Measurements from ENCODE around the gene FBXO47. TPM values are rescaled to one million over a fixed set of nuclear protein-coding genes. Genes with fewer than 3 reads are reported as not detected.
A peak's percentile ranks its signal among the peaks of the same experiment; 100 is the strongest.

Gene FBXO47
- total RNA-seq, 3 donors from 2014 or later = not detected

DNA sequence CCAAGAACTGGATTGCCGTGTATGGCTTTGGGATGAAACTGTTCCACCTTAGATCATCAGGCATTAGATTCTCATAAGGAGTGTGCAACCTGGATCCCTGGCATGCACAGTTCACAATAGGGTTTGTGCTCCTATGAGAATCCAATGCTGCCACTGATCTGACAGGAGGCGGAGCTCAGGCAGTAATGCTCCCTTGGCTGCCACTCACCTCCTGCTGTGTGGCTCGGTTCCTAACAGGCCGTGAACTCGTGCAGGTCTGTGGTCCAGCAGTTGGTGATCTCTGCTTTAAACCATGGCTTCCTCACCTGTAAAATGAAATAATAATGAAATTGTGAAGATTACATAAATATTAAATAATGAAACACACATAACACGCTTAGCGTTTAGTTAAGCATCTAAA is 45.5 kb upstream of the FBXO47 start:
- Histone ChIP-seq H3K4me3 (no peak overlapping the region), H3K9me3 (no peaks in the 10 kb centered on the region), H3K4me1 (ENCODE audit: low read depth) (peaks cover 1% of the 10 kb centered on the region), H3K36me3 (ENCODE audit: low read depth) (no peaks in the 10 kb centered on the region)
- TF ChIP-seq, protein P1, sequence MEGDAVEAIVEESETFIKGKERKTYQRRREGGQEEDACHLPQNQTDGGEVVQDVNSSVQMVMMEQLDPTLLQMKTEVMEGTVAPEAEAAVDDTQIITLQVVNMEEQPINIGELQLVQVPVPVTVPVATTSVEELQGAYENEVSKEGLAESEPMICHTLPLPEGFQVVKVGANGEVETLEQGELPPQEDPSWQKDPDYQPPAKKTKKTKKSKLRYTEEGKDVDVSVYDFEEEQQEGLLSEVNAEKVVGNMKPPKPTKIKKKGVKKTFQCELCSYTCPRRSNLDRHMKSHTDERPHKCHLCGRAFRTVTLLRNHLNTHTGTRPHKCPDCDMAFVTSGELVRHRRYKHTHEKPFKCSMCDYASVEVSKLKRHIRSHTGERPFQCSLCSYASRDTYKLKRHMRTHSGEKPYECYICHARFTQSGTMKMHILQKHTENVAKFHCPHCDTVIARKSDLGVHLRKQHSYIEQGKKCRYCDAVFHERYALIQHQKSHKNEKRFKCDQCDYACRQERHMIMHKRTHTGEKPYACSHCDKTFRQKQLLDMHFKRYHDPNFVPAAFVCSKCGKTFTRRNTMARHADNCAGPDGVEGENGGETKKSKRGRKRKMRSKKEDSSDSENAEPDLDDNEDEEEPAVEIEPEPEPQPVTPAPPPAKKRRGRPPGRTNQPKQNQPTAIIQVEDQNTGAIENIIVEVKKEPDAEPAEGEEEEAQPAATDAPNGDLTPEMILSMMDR (IDR thresholded peaks at IDR 0.05) = no peak
- DNase-seq = no peak
- intact Hi-C loops (cut with DNase I, micrococcal nuclease) = no loop called here
- ATAC-seq = no peak

DNA sequence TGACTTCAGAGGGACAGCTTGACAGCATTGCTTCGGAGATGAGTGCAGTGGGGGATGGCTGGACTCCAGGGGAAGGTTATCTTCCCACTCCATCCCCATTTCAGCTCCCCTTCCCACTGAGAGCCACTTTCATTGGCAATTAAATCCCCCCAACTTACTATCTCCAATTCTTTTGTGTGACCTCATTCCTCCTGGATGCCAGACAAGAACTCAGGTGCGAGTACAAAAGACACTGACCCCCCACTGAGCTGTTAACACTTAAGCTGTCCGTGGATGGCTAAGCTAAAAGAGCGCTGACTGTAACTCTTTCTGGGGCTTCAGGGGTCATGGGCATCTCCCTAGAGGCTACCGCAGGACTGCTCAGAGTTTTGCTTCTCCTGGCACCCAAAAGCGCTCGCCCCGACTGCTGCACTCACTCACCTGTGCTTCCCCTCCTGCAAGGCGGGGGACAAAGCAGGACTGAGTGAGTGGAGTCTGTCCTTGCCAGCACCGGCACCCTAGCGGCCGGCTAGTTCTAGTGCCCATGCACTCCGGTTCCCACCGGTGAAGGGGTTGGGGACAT is 44.8 kb upstream of the FBXO47 start:
- intact Hi-C loops (cut with DNase I, micrococcal nuclease) = no loop called here
- Histone ChIP-seq H3K9me3 (no peaks in the 10 kb centered on the region), H3K36me3 (ENCODE audit: low read depth) (no peaks in the 10 kb centered on the region), H3K4me3 (no peak overlapping the region), H3K4me1 (ENCODE audit: low read depth) (no peaks in the 10 kb centered on the region)
- TF ChIP-seq, protein P1 (IDR thresholded peaks at IDR 0.05) = no peak
- ATAC-seq (no peak), DNase-seq (no peak)

DNA sequence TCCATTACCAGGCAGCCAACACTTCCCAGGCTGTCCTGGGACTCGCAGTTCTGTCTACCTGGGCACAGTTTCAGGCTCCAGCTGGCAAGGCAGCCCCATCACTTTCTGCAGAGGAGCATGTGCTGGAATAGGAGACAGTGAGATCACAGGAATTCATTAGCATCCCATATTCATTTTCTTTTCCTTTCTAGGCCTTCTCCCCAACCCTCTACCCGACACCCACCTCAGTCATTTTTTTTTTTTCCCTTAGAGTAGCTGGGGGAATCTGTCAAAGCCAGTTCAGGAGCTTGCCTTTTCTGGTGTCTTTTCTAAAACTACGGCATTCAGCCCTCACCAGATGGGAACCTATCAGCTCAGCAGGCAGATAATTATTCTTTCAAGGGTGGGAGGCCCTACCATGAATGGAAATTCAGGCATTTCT is 42.4 kb upstream of the FBXO47 start:
- Histone ChIP-seq H3K36me3 (ENCODE audit: low read depth) (no peaks in the 10 kb centered on the region), H3K4me1 (ENCODE audit: low read depth) (no peaks in the 10 kb centered on the region), H3K9me3 (no peaks in the 10 kb centered on the region), H3K4me3 (no peak overlapping the region)
- no peak for DNase-seq
- intact Hi-C loops (cut with DNase I, micrococcal nuclease) = no loop called here
- TF ChIP-seq, protein P1 (IDR thresholded peaks at IDR 0.05) = no peak
- no peak for ATAC-seq

DNA sequence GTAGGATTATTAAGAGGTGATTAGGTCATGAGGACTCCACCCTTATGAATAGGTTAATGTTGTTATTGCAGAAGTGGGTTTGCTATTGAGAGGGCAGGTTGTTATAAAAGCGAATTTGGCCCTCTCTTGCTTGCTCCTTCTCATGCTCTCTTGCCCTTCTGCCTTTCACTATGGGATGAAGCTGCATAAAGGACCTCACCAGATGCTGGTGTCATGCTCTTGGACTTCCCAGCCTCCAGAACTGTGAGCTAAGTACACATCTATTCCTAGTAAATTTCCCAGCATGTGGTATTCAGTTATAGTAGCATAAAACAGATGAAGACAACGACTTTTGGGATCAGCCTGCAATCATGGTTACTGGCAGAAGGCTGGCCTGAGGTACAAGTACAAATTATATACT is 41.4 kb upstream of the FBXO47 start:
- TF ChIP-seq, protein P1 (IDR thresholded peaks at IDR 0.05) = no peak
- no peak overlapping the region for H3K4me3 ChIP-seq
- intact Hi-C loops (cut with DNase I, micrococcal nuclease) = no loop called here
- DNase-seq (no peak), ATAC-seq (no peak)
- H3K36me3 ChIP-seq (ENCODE audit: low read depth) = no peaks in the 10 kb centered on the region
- no peaks in the 10 kb centered on the region for H3K4me1 ChIP-seq (ENCODE audit: low read depth)
- no peaks in the 10 kb centered on the region for H3K9me3 ChIP-seq

DNA sequence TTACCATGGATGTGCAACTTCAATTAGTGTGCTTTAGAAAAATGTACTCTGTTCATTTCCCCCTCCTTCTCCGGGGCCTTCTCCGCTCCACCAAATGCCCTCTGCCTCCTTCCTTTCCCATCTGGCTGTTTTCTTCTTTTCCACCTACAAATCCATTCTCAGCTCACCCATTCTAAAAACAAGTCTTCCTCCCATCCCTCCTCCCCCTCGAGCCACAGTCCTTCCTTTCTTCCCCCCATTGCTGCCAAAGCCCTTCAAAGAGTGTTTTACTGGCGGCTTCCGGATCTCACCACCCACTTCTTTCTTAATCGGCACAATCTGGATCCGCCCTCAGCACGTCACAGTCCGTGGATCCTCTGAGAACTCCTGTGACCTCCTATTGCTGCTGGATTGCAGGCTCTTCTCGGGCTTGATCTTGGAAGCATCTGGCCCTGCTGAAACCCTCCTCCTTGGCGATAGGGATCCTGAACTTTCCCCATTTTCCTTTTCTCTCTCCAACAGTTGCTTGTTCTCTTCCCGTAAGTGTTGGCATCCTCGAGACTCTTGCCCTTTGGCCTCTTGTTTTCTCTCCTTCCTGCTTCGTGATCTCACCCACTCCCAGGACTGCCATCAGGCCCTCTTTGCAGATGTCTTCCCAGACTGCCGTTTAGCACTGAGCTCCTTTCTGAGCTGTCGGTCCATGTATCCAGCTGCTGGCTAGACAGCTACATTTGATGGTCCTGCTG is 36.0 kb upstream of the FBXO47 start:
- Histone ChIP-seq H3K36me3 (ENCODE audit: low read depth) (no peaks in the 10 kb centered on the region), H3K4me3 (no peak overlapping the region), H3K4me1 (ENCODE audit: low read depth) (no peaks in the 10 kb centered on the region), H3K9me3 (no peaks in the 10 kb centered on the region)
- intact Hi-C loops (cut with DNase I, micrococcal nuclease) = no loop called here
- peak; percentile 47 to 68 (median 60) for DNase-seq
- ATAC-seq = peak; percentile 65
- TF ChIP-seq, protein P1 (IDR thresholded peaks at IDR 0.05) = no peak

Measured in mucosa of descending colon (tissue), 3 donors.